ENCODE data around the gene ULBP2.
"Not testable (repeated sequence)": the region's sequence is repeated elsewhere in the genome, so short reads cannot be mapped to it uniquely, and the experiment has no call there.

The ULBP2 gene

GRCh38 chr6:149927025-149927424, 14.8 kb upstream of the ULBP2 start:
- DNase-seq, result not testable (repeated sequence)

- no peak for DNase-seq
Observed at GRCh38 chr6:149929422-149929821, 12.4 kb upstream of the ULBP2 start.

GRCh38 chr6:149931501-149931900, 10.3 kb upstream of the ULBP2 start:
- no peak for DNase-seq

GRCh38 chr6:149933036-149933435, 8.8 kb upstream of the ULBP2 start:
- no peak for DNase-seq

GRCh38 chr6:149933461-149933860, 8.4 kb upstream of the ULBP2 start:
- no peak for DNase-seq

- DNase-seq, result peak; percentile 61
Observed at GRCh38 chr6:149934249-149935156, 7.3 kb upstream of the ULBP2 start.

GRCh38 chr6:149935246-149935645, 6.6 kb upstream of the ULBP2 start:
- no peak for DNase-seq

- DNase-seq, result no peak
Observed at GRCh38 chr6:149935668-149936067, 6.1 kb upstream of the ULBP2 start.

GRCh38 chr6:149936743-149937142, 5.1 kb upstream of the ULBP2 start:
- no peak for DNase-seq

- DNase-seq, result not testable (repeated sequence)
Observed at GRCh38 chr6:149938013-149938570, 3.7 kb upstream of the ULBP2 start.

GRCh38 chr6:149938571-149939355, 3.1 kb upstream of the ULBP2 start:
- peak; percentile 36 for DNase-seq

GRCh38 chr6:149939356-149939648, 2.5 kb upstream of the ULBP2 start:
- DNase-seq, result no peak

GRCh38 chr6:149939909-149940671, 1.7 kb upstream of the ULBP2 start:
- DNase-seq, result no peak

- no peak for DNase-seq
Observed at GRCh38 chr6:149940672-149940982, 1.2 kb upstream of the ULBP2 start.

GRCh38 chr6:149942461-149942829, 631 bp downstream of the ULBP2 start:
- DNase-seq, result no peak

- not testable (repeated sequence) for DNase-seq
Observed at GRCh38 chr6:149943321-149943720, 1.5 kb downstream of the ULBP2 start.

GRCh38 chr6:149945276-149945675, 3.5 kb downstream of the ULBP2 start:
- DNase-seq, result not testable (repeated sequence)

- not testable (repeated sequence) for DNase-seq
Observed at GRCh38 chr6:149946631-149947030, 4.8 kb downstream of the ULBP2 start.

GRCh38 chr6:149947533-149947932, 5.7 kb downstream of the ULBP2 start:
- DNase-seq, result not testable (repeated sequence)

GRCh38 chr6:149948011-149948410, 6.2 kb downstream of the ULBP2 start:
- DNase-seq, result no peak

GRCh38 chr6:149948616-149949015, 6.8 kb downstream of the ULBP2 start:
- no peak for DNase-seq

GRCh38 chr6:149950423-149950822, 8.6 kb downstream of the ULBP2 start:
- DNase-seq, result no peak

- DNase-seq, result no peak
Observed at GRCh38 chr6:149951096-149951495, 9.3 kb downstream of the ULBP2 start.

Data from effector CD8-positive, alpha-beta T cell (primary cell).